Left cardiac atrium (tissue), 4 donors: ENCODE data around the gene ARHGAP21. TPM values are rescaled to one million over a fixed set of nuclear protein-coding genes. Genes with fewer than 3 reads are reported as not detected.

Experiments used
- ATAC-seq, 2 donors: fragments of 200-7000 bp; cut with Tn5 transposase; one replicate each; pipeline ENCODE4 v1.9.1; 2020; ENCODE audit warnings: mild to moderate bottlenecking in 2 of 2, moderate library complexity in 2 of 2
- DNase-seq: peaks from one replicate; pipeline ENCODE4 v3.0.0-alpha.2; 2020
- intact Hi-C, 2 donors: fragments of 100-400 bp; cut with DNase I; formaldehyde crosslinking; loops; one replicate each; pipeline versions ENCODE4 v1.14.1 to v1.15.1; 2022 to 2023
- total RNA-seq, 2 donors: library from RNA; stranded (reverse); fragmentation: NEBNext Ultra II Directional; extraction: Animal tissue kit (Norgen Biotek cat#: 25700); gene quantifications; one replicate each; pipeline ENCODE4 v1.2.1, GENCODE V29; 2021
- donor health status: DM: no; HTN: yes; CAD: no.
- donor health status: DM: no; HTN: yes; CAD: no; lungs with severe emphysema.
- donor health status: DM: yes; HTN: yes; CAD: no.
- donor health status: Dilated cardiomyopathy.

Gene ARHGAP21
- total RNA-seq, 2 donors from 2014 or later, result 44.7 to 57.9 TPM

GRCh38 chr10:24606021-24606420, 117.7 kb downstream of the ARHGAP21 start:
- DNase-seq, result no peak
- ATAC-seq, result no peak

DNA sequence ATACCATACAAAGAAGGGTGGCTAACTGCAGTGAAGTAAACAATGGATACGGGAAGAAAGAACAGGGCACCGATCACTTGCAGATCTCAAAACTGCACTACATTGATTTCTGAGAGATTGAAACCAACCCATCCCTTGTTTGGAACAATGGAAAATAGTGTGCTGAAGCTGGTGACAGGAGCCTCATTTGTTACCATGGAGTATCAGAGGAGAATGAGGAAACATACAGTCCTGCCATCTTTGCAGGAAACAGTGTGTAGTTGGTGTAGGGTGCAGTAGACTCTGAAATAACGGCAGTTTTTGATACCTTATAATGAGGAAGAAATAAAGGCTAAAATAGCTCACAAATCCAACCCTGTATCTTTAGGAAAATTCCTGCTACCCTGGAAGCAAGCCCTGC, 118.5 kb downstream of the ARHGAP21 start:
- ATAC-seq (no peak), DNase-seq (no peak)
- intact Hi-C loops, result no loop called here

More at GRCh38 chr10:24606021-24606420, 117.7 kb downstream of the ARHGAP21 start:
- intact Hi-C loops, result no loop called here

DNA sequence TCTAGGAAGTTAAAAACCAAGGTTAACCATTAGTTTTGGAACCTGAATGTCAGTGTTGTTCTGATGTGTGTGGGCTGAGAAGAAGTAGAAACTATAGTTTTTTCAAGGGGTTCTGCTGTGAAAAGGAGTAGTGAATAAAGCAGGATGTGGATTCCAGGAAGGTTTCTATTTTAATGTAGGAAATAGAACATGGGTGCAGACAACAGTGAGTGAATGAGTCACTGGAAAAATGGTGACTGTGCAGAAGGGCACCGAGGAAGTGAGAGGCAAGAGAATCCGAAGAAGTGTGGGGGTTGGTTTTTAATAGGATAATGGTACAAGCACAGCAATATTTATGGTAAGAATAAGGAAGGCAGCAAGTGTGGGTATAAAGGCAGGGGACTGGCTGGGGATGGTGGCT, 120.4 kb downstream of the ARHGAP21 start:
- peak in 1 of 2 donors; percentile 64 for ATAC-seq
- DNase-seq, result no peak
- intact Hi-C loops, result no loop called here

DNA sequence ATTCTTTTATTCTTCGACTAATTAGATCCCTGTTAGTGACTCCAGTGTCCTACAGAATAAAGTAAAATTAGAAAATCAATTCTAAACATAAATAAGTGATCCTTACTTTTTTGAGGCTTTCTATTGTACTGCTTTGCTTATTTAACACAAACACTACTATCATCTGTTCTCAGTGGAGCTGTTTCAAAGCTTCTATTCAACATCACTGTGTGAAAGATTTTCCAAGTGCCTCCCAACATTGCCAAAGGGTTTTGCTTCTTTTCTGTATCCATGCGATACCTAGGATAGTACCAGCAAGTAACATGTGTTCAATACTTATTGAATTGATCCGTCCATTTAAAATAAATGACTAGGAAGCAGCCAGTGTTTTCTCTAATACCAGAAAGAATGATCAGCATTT, 125.7 kb downstream of the ARHGAP21 start:
- ATAC-seq, result no peak
- intact Hi-C loops, result no loop called here

GRCh38 chr10:24597426-24597825, 126.3 kb downstream of the ARHGAP21 start:
- ATAC-seq (no peak), DNase-seq (no peak)
- intact Hi-C loops, result no loop called here

More for the DNA sequence above, 125.7 kb downstream of the ARHGAP21 start:
- no peak for DNase-seq

- DNase-seq (no peak), ATAC-seq (no peak)
- intact Hi-C loops, result no loop called here
These were observed 127.3 kb downstream of the ARHGAP21 start for GRCh38 chr10:24596217-24596930.

DNA sequence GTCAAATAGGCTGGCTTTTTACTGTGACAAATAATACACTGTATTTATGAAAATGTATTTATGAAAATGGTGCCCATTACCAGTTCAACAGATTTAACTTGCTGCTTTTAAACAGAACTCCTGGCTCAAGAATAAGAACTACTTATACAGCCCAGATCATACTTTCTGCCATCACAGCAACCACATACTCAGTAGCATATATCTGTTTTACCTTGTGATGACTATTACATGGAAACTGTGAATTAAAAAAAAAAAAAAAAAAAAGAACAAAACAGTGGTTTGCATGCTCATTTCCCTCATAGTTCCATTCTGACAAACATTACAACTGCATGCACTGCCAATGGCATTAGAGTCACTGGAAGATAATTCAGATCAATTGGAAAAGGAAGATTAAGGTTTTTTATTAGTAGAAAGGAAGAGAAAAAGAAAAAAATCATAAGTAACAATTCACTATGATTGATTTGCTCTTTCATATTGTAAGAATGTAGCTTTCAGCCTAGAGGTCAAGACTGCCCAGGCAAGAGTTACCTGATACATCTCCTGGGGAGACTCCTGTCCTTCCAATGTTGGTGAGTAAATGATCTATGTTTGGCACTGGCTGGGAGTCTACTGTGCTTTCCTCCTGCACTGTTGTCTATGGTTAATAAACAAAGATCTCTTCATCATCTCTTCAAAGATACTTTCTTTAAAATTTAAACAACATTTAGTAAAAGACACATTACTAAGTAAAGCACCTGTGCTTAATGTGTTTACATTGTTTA, 132.8 kb downstream of the ARHGAP21 start:
- ATAC-seq, result no peak
- intact Hi-C loops, result no loop called here
- DNase-seq, result no peak

GRCh38 chr10:24589265-24589664, 134.4 kb downstream of the ARHGAP21 start:
- intact Hi-C loops, result no loop called here
- no peak for ATAC-seq
- no peak for DNase-seq

DNA sequence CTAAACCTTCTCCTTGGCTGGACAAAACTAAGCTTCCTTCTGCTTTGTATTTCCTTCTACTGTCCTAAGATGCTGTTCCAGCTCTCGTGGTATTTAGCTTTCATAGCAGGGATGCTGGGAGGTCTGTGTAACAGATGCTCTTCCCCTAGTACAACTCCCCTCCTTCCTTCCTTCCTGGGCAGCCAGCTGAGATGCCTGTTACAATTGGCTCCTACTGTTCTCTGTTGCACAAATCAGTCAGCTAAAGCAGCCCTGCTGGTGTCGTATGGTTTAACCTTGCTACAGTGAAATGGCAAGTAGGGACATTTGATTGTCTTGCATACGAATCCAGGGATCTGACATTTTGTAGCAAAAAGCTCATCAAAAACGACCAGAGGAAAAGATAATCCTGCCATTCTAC, 143.8 kb downstream of the ARHGAP21 start:
- intact Hi-C loops, result no loop called here
- no peak for DNase-seq
- ATAC-seq, result no peak

GRCh38 chr10:24579448-24579847, 144.2 kb downstream of the ARHGAP21 start:
- DNase-seq, result no peak
- ATAC-seq, result no peak
- intact Hi-C loops, result no loop called here

GRCh38 chr10:24575481-24576002, 148.1 kb downstream of the ARHGAP21 start:
- no peak for DNase-seq
- intact Hi-C loops, result no loop called here
- ATAC-seq, result no peak

DNA sequence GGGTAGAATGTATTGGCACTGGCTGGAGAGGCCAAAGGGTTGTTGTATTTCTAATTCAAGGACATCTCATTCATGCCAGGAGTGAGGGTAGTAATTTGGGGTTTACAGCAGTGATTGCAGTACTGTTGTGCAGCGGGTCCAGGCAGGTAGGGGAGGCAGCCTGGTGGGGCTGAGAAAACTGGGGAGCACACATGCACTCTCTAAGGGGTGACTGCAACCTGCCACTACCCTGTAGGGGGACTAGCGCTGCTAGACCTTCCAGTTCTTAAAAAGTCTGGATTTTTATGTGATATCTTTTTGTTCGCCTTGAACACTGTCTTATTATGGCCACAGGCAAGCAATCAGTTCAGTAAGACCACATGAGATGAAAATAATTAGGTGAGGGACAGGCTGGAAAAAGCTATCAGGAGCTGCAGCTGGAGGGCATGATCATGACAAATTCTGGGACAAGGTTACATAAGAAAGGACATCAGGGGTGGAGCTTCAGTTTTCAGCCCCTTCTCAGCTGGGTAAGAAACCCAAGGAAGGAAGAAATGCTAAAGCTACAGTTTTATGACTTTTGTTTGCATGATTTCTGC, 149.0 kb downstream of the ARHGAP21 start:
- DNase-seq, result no peak
- intact Hi-C loops, result no loop called here
- ATAC-seq, result no peak

GRCh38 chr10:24574161-24574560, 149.5 kb downstream of the ARHGAP21 start:
- DNase-seq (no peak), ATAC-seq (no peak)
- intact Hi-C loops, result no loop called here

DNA sequence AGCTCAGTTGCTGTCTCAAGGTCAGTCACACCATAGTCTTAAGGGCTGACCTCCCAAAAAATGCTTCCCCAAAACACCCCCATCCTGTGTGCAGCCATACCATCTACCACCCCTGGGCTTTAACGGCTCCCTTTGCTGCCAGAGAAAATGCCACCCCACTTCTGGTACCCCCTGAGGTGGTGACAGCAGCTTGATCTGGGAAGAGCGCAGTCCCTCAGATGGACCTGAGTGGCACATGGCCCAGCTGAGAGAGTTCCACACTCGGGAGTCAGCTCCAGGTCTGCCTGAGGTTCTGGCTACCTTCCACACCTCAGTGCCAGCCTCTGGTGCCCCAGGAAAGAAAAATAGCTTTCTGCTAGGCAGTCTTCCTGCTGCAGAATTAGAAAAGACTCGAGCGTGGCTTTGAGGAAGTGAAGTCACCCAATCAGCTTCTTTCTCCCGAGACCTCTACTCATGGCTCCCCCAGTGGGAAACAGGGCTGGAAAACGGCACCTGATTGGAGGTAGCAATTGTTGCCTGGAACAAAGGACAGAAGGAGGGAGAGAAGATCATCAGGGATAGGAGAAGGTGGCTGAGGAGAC, 151.7 kb downstream of the ARHGAP21 start:
- DNase-seq (no peak), ATAC-seq (no peak)
- intact Hi-C loops, result no loop called here

GRCh38 chr10:24570658-24571426, 152.8 kb downstream of the ARHGAP21 start:
- ATAC-seq, result no peak
- intact Hi-C loops, result no loop called here
- DNase-seq, result no peak

GRCh38 chr10:24569828-24570657, 153.6 kb downstream of the ARHGAP21 start:
- DNase-seq (no peak), ATAC-seq (no peak)
- intact Hi-C loops, result no loop called here

GRCh38 chr10:24569330-24569796, 154.3 kb downstream of the ARHGAP21 start:
- intact Hi-C loops, result no loop called here
- no peak for DNase-seq
- ATAC-seq, result no peak

DNA sequence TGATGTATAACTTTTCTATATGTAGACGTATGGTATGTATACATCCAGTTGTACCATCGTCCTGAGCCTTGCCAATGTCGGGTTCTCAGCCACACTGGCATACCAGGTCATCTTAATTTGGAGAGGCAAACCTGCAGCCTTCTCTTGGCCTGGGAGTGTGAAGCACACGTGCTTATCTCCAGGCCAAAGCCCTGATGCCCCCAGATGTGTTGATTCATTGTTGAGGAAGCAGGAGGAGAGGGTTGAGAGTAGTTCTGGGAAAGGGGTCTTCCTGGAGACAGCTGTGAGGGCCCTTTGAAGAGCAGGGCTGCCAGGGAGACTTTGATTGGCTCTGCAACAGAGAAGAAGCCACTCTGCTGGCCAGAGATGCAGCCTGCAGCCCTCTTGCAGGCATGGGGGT, 155.6 kb downstream of the ARHGAP21 start:
- no peak for ATAC-seq
- intact Hi-C loops, result no loop called here
- no peak for DNase-seq
